GM20000 (cell line): ENCODE results near the gene DDX47.
"Not testable (repeated sequence)": the region's sequence is repeated elsewhere in the genome, so short reads cannot be mapped to it uniquely, and the experiment has no call there.

Source experiments
- DNase-seq: peaks from one replicate; pipeline ENCODE4 v3.0.0; 2012; ENCODE audit warnings: low spot score
- TF ChIP-seq, protein P1 (sequence below): IDR thresholded peaks from 2 replicates; pipeline ENCODE4 v1.5.1; 2012; ENCODE audit warnings: mild to moderate bottlenecking, control low read depth; ENCODE audit errors: extremely low read depth, missing control alignments

The DDX47 gene

DNA sequence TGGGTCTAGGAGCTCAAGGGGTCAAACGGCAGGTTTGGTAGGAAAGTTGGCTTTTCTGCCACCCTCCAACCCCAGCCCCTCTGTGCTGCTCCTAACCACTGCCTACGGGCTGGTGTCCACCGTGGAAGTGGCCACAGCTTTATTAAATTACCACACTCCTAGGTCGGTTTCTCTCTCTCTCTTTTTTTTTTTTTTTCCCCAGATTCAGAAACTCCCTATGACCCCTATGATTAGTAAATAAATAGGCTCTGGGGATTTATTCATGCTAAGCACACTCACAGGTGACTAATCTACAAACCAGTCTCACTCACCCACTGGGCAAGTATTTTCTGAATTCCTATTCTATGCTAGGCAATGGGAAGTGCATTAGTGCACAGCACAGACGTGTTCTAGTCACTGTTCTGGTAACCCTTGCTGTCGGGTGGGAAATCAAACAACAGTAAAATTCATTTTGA lies 8.7 kb upstream of the DDX47 start:
- DNase-seq, result no peak
- TF ChIP-seq, protein P1, sequence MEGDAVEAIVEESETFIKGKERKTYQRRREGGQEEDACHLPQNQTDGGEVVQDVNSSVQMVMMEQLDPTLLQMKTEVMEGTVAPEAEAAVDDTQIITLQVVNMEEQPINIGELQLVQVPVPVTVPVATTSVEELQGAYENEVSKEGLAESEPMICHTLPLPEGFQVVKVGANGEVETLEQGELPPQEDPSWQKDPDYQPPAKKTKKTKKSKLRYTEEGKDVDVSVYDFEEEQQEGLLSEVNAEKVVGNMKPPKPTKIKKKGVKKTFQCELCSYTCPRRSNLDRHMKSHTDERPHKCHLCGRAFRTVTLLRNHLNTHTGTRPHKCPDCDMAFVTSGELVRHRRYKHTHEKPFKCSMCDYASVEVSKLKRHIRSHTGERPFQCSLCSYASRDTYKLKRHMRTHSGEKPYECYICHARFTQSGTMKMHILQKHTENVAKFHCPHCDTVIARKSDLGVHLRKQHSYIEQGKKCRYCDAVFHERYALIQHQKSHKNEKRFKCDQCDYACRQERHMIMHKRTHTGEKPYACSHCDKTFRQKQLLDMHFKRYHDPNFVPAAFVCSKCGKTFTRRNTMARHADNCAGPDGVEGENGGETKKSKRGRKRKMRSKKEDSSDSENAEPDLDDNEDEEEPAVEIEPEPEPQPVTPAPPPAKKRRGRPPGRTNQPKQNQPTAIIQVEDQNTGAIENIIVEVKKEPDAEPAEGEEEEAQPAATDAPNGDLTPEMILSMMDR, result no peak

DNA sequence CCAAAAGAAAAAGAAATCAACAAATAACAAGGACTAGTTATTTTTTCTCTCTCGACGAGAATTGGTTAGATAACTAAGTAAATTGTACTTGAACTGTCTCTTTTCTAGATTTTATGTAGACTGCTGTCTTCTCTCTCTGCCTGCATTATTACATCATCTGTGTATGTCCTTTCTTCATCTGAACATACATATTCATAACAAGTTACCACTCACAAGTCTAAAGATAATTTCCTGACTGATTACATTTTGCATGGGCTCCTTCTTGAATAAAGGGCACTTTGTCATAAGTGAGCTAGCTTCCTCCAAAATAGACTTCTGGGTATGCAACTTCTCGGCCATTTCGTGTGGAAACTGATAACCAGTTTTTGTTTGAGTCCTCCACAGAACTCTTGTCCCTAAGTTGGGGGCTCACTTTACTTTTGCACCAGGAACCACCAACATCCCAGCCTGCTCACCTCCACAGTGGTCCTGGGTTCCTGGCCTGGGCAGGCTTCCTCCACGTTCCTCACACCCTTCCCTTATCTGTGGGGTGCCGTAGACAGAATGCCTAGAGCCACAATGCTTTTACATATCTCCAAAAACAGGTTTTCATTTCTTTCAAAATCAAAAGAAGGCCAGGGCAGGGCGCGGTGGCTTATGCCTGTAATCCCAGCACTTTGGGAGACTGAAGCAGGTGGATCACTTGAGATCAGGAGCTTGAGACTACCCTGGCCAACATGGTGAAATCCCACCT lies 6.2 kb upstream of the DDX47 start:
- no peak for DNase-seq
- TF ChIP-seq, protein P1, result no peak

DNA sequence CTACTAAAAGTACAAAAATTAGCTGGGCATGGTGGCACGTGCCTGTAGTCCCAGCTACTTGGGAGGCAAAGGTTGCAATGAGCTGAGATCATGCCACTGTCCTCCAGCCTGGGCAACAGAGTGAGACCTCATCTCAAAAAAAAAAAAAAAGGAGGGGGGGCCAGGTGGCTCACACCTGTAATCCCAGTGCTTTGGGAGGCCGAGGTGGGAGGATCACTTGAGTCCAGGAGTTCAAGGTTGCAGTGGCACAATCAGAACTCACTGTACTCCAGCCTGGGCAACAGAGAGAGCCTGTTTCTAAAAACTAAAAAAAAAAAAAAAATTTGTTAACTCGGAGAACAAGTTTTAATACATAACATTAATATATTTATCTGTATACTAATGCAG lies 5.6 kb upstream of the DDX47 start:
- DNase-seq, result not testable (repeated sequence)

DNA sequence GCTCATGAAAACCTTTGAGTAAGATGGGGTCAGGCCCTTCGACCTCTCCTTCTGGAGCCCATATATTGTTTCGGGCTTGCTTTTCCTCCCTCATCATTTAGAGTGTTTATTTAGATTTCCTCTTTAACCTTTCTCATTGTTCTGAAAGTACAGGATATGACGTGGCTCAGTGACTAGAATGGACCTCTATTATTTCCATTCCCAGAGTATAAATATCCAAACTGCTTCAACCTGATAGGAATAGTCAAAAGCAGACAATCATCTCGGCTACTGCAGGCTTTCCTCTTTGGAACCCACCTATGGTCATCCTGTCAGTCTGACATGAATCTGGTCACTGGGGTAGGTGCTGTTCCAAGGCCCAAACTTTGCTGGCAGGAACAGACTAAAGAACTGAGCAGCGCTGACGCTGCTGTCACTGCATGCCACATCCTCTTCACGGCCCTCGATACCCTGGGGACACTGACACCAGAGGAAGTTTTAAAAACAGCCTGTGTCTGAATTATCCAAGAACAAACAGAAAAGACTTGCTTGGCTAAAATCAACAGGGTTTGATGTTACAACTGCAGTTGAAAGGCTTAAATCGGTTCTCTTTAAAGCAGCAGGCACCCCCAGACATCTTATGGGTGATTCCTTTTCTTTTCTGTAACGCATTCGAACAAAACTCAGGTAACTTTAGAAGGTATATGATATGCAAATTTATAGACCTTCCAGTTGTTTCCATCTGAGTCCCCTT lies 5.0 kb upstream of the DDX47 start:
- TF ChIP-seq, protein P1, result no peak
- no peak for DNase-seq

DNA sequence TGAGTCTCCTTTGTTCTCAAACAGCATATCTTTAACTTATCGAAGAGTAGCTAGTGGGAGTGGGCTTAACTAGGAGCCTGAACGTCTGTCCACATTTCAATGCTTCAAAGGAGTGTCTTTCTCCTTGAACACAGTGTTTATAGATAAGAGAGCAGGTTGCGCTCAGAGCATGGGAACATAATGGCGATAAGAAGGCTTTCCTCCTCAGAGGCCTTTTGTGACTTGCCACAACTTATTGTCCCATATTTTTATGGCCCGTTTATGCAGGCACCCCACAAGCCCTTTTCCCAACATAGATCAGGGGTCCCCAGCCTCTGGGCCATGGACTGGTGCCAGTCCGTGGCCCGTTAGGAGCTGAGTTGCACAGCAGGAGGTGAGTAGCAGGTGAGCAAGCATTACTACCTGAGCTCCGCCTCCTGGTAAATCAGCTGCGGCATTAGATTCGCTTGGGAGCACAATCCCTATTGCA lies 2.6 kb upstream of the DDX47 start:
- DNase-seq, result no peak
- TF ChIP-seq, protein P1, result no peak

DNA sequence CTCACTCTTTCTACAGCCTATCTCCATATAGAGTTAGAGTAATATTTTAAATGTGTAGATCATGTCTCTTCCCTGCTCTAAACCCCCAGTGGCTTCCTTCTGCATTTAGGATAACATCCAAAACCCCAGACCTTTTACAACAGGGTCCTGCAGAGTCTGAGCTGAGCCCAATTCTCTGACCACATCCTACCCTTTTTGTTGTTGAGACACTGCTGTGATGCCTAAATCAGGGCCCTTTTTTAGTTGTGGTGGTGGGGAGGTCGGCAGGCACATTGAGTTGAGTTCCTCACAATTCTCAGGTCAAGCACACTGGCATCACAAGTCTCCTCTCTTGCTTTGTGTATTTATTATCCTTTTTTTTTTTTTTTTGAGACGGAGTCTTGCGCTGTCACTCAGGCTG lies 1.8 kb upstream of the DDX47 start:
- no peak for DNase-seq
- TF ChIP-seq, protein P1, result no peak

DNA sequence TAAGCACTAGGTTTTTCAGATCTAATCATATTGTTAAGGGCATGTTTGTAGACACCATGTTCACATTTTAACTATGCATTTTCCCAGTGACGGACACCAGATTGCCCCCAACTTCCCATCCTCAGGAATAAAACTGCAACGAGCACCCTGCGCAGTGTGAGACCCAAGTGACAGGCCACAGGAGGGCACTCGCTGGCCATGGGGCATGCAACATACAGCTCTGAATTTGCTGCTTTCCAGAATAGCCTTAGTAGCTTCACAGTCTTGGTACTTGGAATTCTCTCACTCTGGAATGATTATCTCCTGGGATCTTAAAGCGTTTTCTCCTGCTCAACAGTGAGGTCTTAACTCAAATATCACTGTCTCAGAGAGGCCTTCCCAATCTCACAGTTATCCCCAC lies 972 bp upstream of the DDX47 start:
- DNase-seq, result no peak
- TF ChIP-seq, protein P1, result no peak
